HG02981 (cell line): ENCODE data around the gene CDKN1C.

ENCODE experiments used
- ATAC-seq: cut with Tn5 transposase; IDR thresholded peaks from one replicate; pipeline ENCODE4 v1.9.1; 2021; ENCODE audit warnings: mild to moderate bottlenecking, moderate library complexity; ENCODE audit not compliant: unreplicated experiment

CDKN1C gene

GRCh38 chr11:2885678-2886081 is at the start of gene CDKN1C:
TSS of gene CDKN1C (minus strand) at chr11:2885775. CDS start at chr11:2885456, 319 bp downstream.
- peak; percentile 57 for ATAC-seq

- ATAC-seq, result no peak
Measured at GRCh38 chr11:2934611-2935239, 49.1 kb upstream of the CDKN1C start.

- no peak for ATAC-seq
Measured at GRCh38 chr11:2934021-2934550, 48.5 kb upstream of the CDKN1C start.

GRCh38 chr11:2933375-2934020 is 47.9 kb upstream of the CDKN1C start:
- ATAC-seq, result no peak

- no peak for ATAC-seq
Measured at GRCh38 chr11:2932850-2933251, 47.3 kb upstream of the CDKN1C start.

GRCh38 chr11:2931771-2932738 is 46.5 kb upstream of the CDKN1C start:
- ATAC-seq, result no peak

GRCh38 chr11:2931420-2931746 is 45.8 kb upstream of the CDKN1C start:
- ATAC-seq, result no peak

GRCh38 chr11:2930704-2931419 is 45.3 kb upstream of the CDKN1C start:
- ATAC-seq, result no peak

GRCh38 chr11:2929950-2930703 is 44.6 kb upstream of the CDKN1C start:
- ATAC-seq, result no peak

- no peak for ATAC-seq
Measured at GRCh38 chr11:2929531-2929949, 44.0 kb upstream of the CDKN1C start.

- ATAC-seq, result no peak
Measured at GRCh38 chr11:2928605-2929530, 43.3 kb upstream of the CDKN1C start, which contains the start of gene PHLDA2. TSS of gene PHLDA2 (minus strand) at chr11:2929420. CDS start at chr11:2929364, 56 bp downstream.

GRCh38 chr11:2927851-2928604 is 42.5 kb upstream of the CDKN1C start:
- ATAC-seq, result no peak

GRCh38 chr11:2927121-2927800 is 41.7 kb upstream of the CDKN1C start:
- ATAC-seq, result no peak

GRCh38 chr11:2926611-2927051 is 41.1 kb upstream of the CDKN1C start:
- ATAC-seq, result no peak

GRCh38 chr11:2924821-2925675 is 39.5 kb upstream of the CDKN1C start:
- no peak for ATAC-seq

GRCh38 chr11:2924381-2924780 is 38.8 kb upstream of the CDKN1C start:
- ATAC-seq, result no peak
